Endodermal cell (in vitro differentiated cells): ENCODE results near the gene GPX1. TPM values are rescaled to one million over a fixed set of nuclear protein-coding genes. Genes with fewer than 3 reads are reported as not detected.
"Not testable (repeated sequence)": the region's sequence is repeated elsewhere in the genome, so short reads cannot be mapped to it uniquely, and the experiment has no call there.

Experiments
- DNase-seq: peaks from one replicate; pipeline ENCODE4 v3.0.0-alpha.2; 2017
- H3K27ac ChIP-seq: 2 replicates; pipeline ENCODE4 v1.5.1; 2013; ENCODE audit warnings: mild to moderate bottlenecking, low read depth, low read length, moderate library complexity
- H3K27me3 ChIP-seq: 2 replicates; pipeline ENCODE4 v1.6.1; 2013; ENCODE audit warnings: mild to moderate bottlenecking, low read length, moderate library complexity; ENCODE audit not compliant: insufficient read depth, control insufficient read depth, poor library complexity, severe bottlenecking
- H3K36me3 ChIP-seq: 2 replicates; pipeline ENCODE4 v1.7.0; 2013; ENCODE audit warnings: mild to moderate bottlenecking, low read length, moderate library complexity; ENCODE audit not compliant: control insufficient read depth, insufficient read depth
- H3K4me1 ChIP-seq: one replicate; pipeline ENCODE4 v1.7.0; 2013; ENCODE audit warnings: low read length; ENCODE audit not compliant: control insufficient read depth, insufficient read depth
- H3K4me3 ChIP-seq: 2 replicates; pipeline ENCODE4 v1.5.1; 2013; ENCODE audit warnings: mild to moderate bottlenecking, low read length, moderate library complexity
- H3K9ac ChIP-seq: 2 replicates; pipeline ENCODE4 v1.6.1; 2013; ENCODE audit warnings: mild to moderate bottlenecking, low read length, moderate library complexity; ENCODE audit not compliant: poor library complexity, severe bottlenecking; ENCODE audit errors: extremely low read depth
- H3K9me3 ChIP-seq: 2 replicates; pipeline ENCODE4 v1.6.1; 2013; ENCODE audit warnings: mild to moderate bottlenecking, low read length, moderate library complexity; ENCODE audit not compliant: control insufficient read depth
- H3K27ac Mint-ChIP-seq: 2 replicates; pipeline ENCODE4 v1.8.0; 2020; ENCODE audit warnings: mixed read lengths
- H3K27me3 Mint-ChIP-seq: 2 replicates; pipeline ENCODE4 v1.8.0; 2021; ENCODE audit warnings: mild to moderate bottlenecking, mixed read lengths; ENCODE audit not compliant: insufficient read depth
- H3K36me3 Mint-ChIP-seq: 2 replicates; pipeline ENCODE4 v1.8.0; 2020; ENCODE audit warnings: low read depth, mixed read lengths
- H3K4me1 Mint-ChIP-seq: 2 replicates; pipeline ENCODE4 v1.8.0; 2020; ENCODE audit warnings: mixed read lengths
- H3K4me3 Mint-ChIP-seq: 2 replicates; pipeline ENCODE4 v1.8.0; 2020; ENCODE audit warnings: mild to moderate bottlenecking, moderate library complexity, mixed read lengths
- H3K9me3 Mint-ChIP-seq: 2 replicates; pipeline ENCODE4 v1.8.0; 2020; ENCODE audit warnings: mild to moderate bottlenecking, mixed read lengths
- CTCF ChIP-seq: fragments of 200-600 bp; sonication (generic); conservative IDR thresholded peaks from 2 replicates; pipeline ENCODE4 v1.5.0; 2021; ENCODE audit warnings: antibody characterized with exemption, mild to moderate bottlenecking
- WGBS, 2 experiments: methylation state at CpG; one replicate each; pipeline versions ENCODE4 v1.1.5 to v1.1.7; 2013; ENCODE audit warnings: missing lambda C conversion rate in 2 of 2, mixed read lengths in 1 of 2; ENCODE audit not compliant: insufficient coverage in 1 of 2, insufficient read length in 1 of 2; 5-methylcytosine and 5-hydroxymethylcytosine counted together
- long read RNA-seq, 4 experiments: library from polyadenylated mRNA in 2 of 4; library from RNA in 1 of 4; library from capped mRNA in 1 of 4; stranded (forward) in 3 of 4; unstranded in 1 of 4; transcript quantifications; one replicate each; pipeline ENCODE4 v2.0.0, GENCODE V29; 2020 to 2021; ENCODE audit warnings: inconsistent platforms in 1 of 4
- polyA plus RNA-seq, 2 experiments: library from polyadenylated mRNA; stranded (reverse); fragments of 50-300 nt; gene quantifications; one replicate each; pipeline ENCODE4 v1.2.3, GENCODE V29; 2013
- total RNA-seq, 2 donors: library from RNA; stranded (reverse); fragmentation: NEBNext Ultra II Directional in 1 of 2; extraction: Animal tissue kit (Norgen Biotek cat#: 25700) in 1 of 2; gene quantifications; 2 replicates in 1 of 2; 3 replicates in 1 of 2; pipeline ENCODE4 v1.2.1, GENCODE V29; 2021

GPX1 gene
- 100 to 1,000 TPM; 178 to 195 TPM for total RNA-seq
- 137 TPM for polyA plus RNA-seq (2013, experiment 1 of 2)
- 132 TPM for polyA plus RNA-seq (2013, experiment 2 of 2)
- long read RNA-seq, experiment 1, transcript GPX1-201 (1 exons, 1,135 nt), result minor isoform, 9 of 180 reads
- long read RNA-seq, experiment 1, transcript GPX1-205 (2 exons, 708 nt), result minor isoform, 5 of 180 reads
- long read RNA-seq, experiment 1, transcript GPX1-202 (2 exons, 1,151 nt), result major isoform, 143 of 180 reads
- long read RNA-seq, experiment 1, partial matches to known transcripts, result 0 of 180 reads
- long read RNA-seq, experiment 1, other reads (novel, unspliced or antisense), result 23 of 180 reads
- long read RNA-seq, experiment 2, transcript GPX1-202 (2 exons, 1,151 nt), result major isoform, 122 of 127 reads
- long read RNA-seq, experiment 2, partial matches to known transcripts, result 0 of 127 reads
- long read RNA-seq, experiment 2, other reads (novel, unspliced or antisense), result 0 of 127 reads
- long read RNA-seq, experiment 3, transcript GPX1-202 (2 exons, 1,151 nt), result major isoform, 104 of 106 reads
- long read RNA-seq, experiment 3, partial matches to known transcripts, result 0 of 106 reads
- long read RNA-seq, experiment 3, other reads (novel, unspliced or antisense), result 0 of 106 reads
- long read RNA-seq, experiment 4, transcript GPX1-202 (2 exons, 1,151 nt), result major isoform, 561 of 564 reads
- long read RNA-seq, experiment 4, partial matches to known transcripts, result 0 of 564 reads
- long read RNA-seq, experiment 4, other reads (novel, unspliced or antisense), result 1 of 564 reads

- Histone ChIP-seq H3K27ac (peak within 1 kb of the TSS; percentile 94), H3K4me3 (peak within 1 kb of the TSS; percentile 91), H3K36me3 (peaks cover 61% of the 10 kb centered on the region), H3K4me1 (peaks cover 6% of the 10 kb centered on the region), H3K9me3 (no peaks in the 10 kb centered on the region), H3K9ac (peak within 1 kb of the TSS; percentile 81), H3K27me3 (no peaks in the 10 kb centered on the region)
- Mint-ChIP-seq H3K9me3 (peaks cover 5% of the 10 kb centered on the region), H3K4me3 (peak within 1 kb of the TSS; percentile 94), H3K4me1 (peaks cover 10% of the 10 kb centered on the region), H3K27ac (peak within 1 kb of the TSS; percentile 96), H3K27me3 (no peaks in the 10 kb centered on the region), H3K36me3 (peaks cover 60% of the 10 kb centered on the region)
- 1 to 5% methylated on average over 16 to 46 of the region's 46 CpGs for WGBS, 2 experiments
- TF ChIP-seq CTCF, result no peak
- peak; percentile 98 for DNase-seq
Observed at GRCh38 chr3:49358217-49358883, at the start of gene GPX1. TSS of gene GPX1 (minus strand) at chr3:49358353. CDS start at chr3:49358278, 75 bp downstream.

- Histone ChIP-seq H3K4me3 (no peak overlapping the region), H3K4me1 (no peaks in the 10 kb centered on the region), H3K27ac (no peak overlapping the region), H3K27me3 (no peaks in the 10 kb centered on the region), H3K36me3 (peaks cover 22% of the 10 kb centered on the region), H3K9ac (no peak overlapping the region), H3K9me3 (peaks cover 3% of the 10 kb centered on the region)
- H3K27me3 Mint-ChIP-seq, result no peaks in the 10 kb centered on the region
- H3K4me3 Mint-ChIP-seq, result no peak overlapping the region
- WGBS, 2 experiments, result 89 to 94% methylated on average over 8 to 17 of the region's 17 CpGs
- H3K9me3 Mint-ChIP-seq, result no peaks in the 10 kb centered on the region
- H3K36me3 Mint-ChIP-seq, result peaks cover 19% of the 10 kb centered on the region
- no peak for TF ChIP-seq CTCF
- DNase-seq, result no peak
- H3K27ac Mint-ChIP-seq, result peak overlapping the region; percentile 33
- peaks cover 16% of the 10 kb centered on the region for H3K4me1 Mint-ChIP-seq
Observed at GRCh38 chr3:49406571-49407565, 48.7 kb upstream of the GPX1 start.

- not testable (repeated sequence) for H3K27ac ChIP-seq, H3K4me1 ChIP-seq, H3K9ac ChIP-seq, H3K9me3 ChIP-seq, H3K27me3 Mint-ChIP-seq, H3K4me3 Mint-ChIP-seq, H3K27me3 ChIP-seq, H3K4me3 ChIP-seq, H3K9me3 Mint-ChIP-seq, DNase-seq
- Mint-ChIP-seq H3K27ac (peak overlapping the region; percentile 9), H3K4me1 (peaks cover 21% of the 10 kb centered on the region), H3K36me3 (peaks cover 28% of the 10 kb centered on the region)
- 92 to 95% methylated on average over 7 to 9 of the region's 9 CpGs for WGBS, 2 experiments
- H3K36me3 ChIP-seq, result peaks cover 26% of the 10 kb centered on the region
Observed at GRCh38 chr3:49405570-49405969, 47.4 kb upstream of the GPX1 start.
